Posterior cingulate gyrus (tissue), 11 donors: Measurements from ENCODE around the gene AKAP8L.

Source experiments
- DNase-seq, 10 donors: peaks; one replicate each; pipeline versions ENCODE4 v3.0.0 to v3.0.0-alpha.2; 2020 to 2021; ENCODE audit warnings: mixed read lengths in 3 of 10
- intact Hi-C: fragments of 100-400 bp; cut with DNase I; formaldehyde crosslinking; loops from one replicate; pipeline ENCODE4 v1.15.1; 2023

The AKAP8L gene

GRCh38 chr19:15418579-15419412 lies at the start of gene AKAP8L:
TSS of gene AKAP8L (minus strand) at chr19:15418988. CDS start at chr19:15418923, 65 bp downstream.
- DNase-seq, result peak; percentile 91 to 100 (median 96)
- intact Hi-C loops, result loop anchor here (2.0 to 5.0 kb wide), 3 partner anchors 14 to 41 kb away; partner anchors contain the start of gene AKAP8

GRCh38 chr19:15467734-15468214 lies 49.0 kb upstream of the AKAP8L start:
- intact Hi-C loops, result no loop called here

GRCh38 chr19:15466851-15467733 lies 48.3 kb upstream of the AKAP8L start:
- intact Hi-C loops, result no loop called here
- DNase-seq, result peak in 3 of 10 donors; percentile 8 to 27 (median 16)

More at GRCh38 chr19:15467734-15468214, 49.0 kb upstream of the AKAP8L start:
- peak in 2 of 10 donors; percentile 13 to 16 for DNase-seq

- intact Hi-C loops, result no loop called here
- peak in 3 of 10 donors; percentile 74 to 80 (median 75) for DNase-seq
Observed at GRCh38 chr19:15464394-15465385, 45.9 kb upstream of the AKAP8L start, which contains the start of gene RASAL3. TSS of gene RASAL3 (minus strand) at chr19:15464544. CDS start at chr19:15464358, 186 bp downstream.

GRCh38 chr19:15463861-15464371 lies 45.1 kb upstream of the AKAP8L start:
- peak in 3 of 10 donors; percentile 62 to 66 (median 62) for DNase-seq
- intact Hi-C loops, result no loop called here

- peak in 2 of 10 donors; percentile 24 to 44 for DNase-seq
- intact Hi-C loops, result no loop called here
Observed at GRCh38 chr19:15461694-15462093, 42.9 kb upstream of the AKAP8L start.

GRCh38 chr19:15457701-15458484 lies 39.1 kb upstream of the AKAP8L start:
- intact Hi-C loops, result loop anchor here (10.0 kb wide), 1 partner anchor 333 kb away; a partner anchor contains a TSS

GRCh38 chr19:15456871-15457700 lies 38.3 kb upstream of the AKAP8L start:
- peak in 3 of 10 donors; percentile 51 to 81 (median 55) for DNase-seq
- intact Hi-C loops, result loop anchor here (10.0 kb wide), 1 partner anchor 332 kb away; a partner anchor contains a TSS

More at GRCh38 chr19:15457701-15458484, 39.1 kb upstream of the AKAP8L start:
- DNase-seq, result peak in 3 of 10 donors; percentile 34 to 57 (median 53)

GRCh38 chr19:15456441-15456840 lies 37.7 kb upstream of the AKAP8L start:
- intact Hi-C loops, result loop anchor here (10.0 kb wide), 1 partner anchor 332 kb away; a partner anchor contains a TSS
- DNase-seq, result peak in 1 of 10 donors; percentile 26

GRCh38 chr19:15455996-15456395 lies 37.2 kb upstream of the AKAP8L start:
- DNase-seq, result peak in 1 of 10 donors; percentile 23
- intact Hi-C loops, result loop anchor here (10.0 kb wide), 1 partner anchor 331 kb away; a partner anchor contains a TSS

- intact Hi-C loops, result loop anchor here (5.0 to 10.0 kb wide), 2 partner anchors 37 to 329 kb away; partner anchors contain the start of gene AKAP8L
- peak in 1 of 10 donors; percentile 59 for DNase-seq
Observed at GRCh38 chr19:15453906-15454860, 35.4 kb upstream of the AKAP8L start.

GRCh38 chr19:15453091-15453578 lies 34.3 kb upstream of the AKAP8L start:
- intact Hi-C loops, result loop anchor here (5.0 to 10.0 kb wide), 2 partner anchors 36 to 328 kb away; partner anchors contain the start of gene AKAP8L

GRCh38 chr19:15452111-15453047 lies 33.6 kb upstream of the AKAP8L start:
- DNase-seq, result peak in 7 of 10 donors; percentile 18 to 93 (median 50)
- intact Hi-C loops, result loop anchor here (5.0 to 10.0 kb wide), 2 partner anchors 35 to 328 kb away; partner anchors contain the start of gene AKAP8L

More at GRCh38 chr19:15453091-15453578, 34.3 kb upstream of the AKAP8L start:
- DNase-seq, result peak in 1 of 10 donors; percentile 62

- intact Hi-C loops, result loop anchor here (5.0 to 10.0 kb wide), 2 partner anchors 33 to 326 kb away; partner anchors contain the start of gene AKAP8L
- DNase-seq, result peak in 1 of 10 donors; percentile 24
Observed at GRCh38 chr19:15450528-15450890, 31.7 kb upstream of the AKAP8L start.
